D721Med (cell line): ENCODE results near the gene GALNT12.

Experiments
- DNase-seq: peaks from one replicate; pipeline ENCODE4 v3.0.0; 2011; ENCODE audit warnings: low spot score; ENCODE audit not compliant: insufficient read length
- FAIRE-seq: peaks from 2 replicates; lab custom pipeline; 2011; peaks lifted over from hg19 to GRCh38; lab: Jason Lieb, UNC
- CTCF ChIP-seq: IDR thresholded peaks from 2 replicates; pipeline ENCODE4 v1.5.1; 2012; ENCODE audit warnings: mild to moderate bottlenecking, control low read depth; ENCODE audit not compliant: insufficient read depth; ENCODE audit errors: missing control alignments

Gene GALNT12

GRCh38 chr9:98807070-98807813, at the start of gene GALNT12:
Gene GALNT12, plus strand, starts transcription at chr9:98807670. Its CDS starts 29 bp downstream, at chr9:98807699.
- FAIRE-seq (no peak), DNase-seq (peak; percentile 48)
- TF ChIP-seq CTCF: no peak

- FAIRE-seq: peak; percentile 69
- no peak for TF ChIP-seq CTCF
- no peak for DNase-seq
Observed at GRCh38 chr9:98760231-98760630, 47.2 kb upstream of the GALNT12 start.

GRCh38 chr9:98763986-98764745, 43.3 kb upstream of the GALNT12 start:
- TF ChIP-seq CTCF: no peak
- DNase-seq: no peak
- no peak for FAIRE-seq

- no peak for TF ChIP-seq CTCF
- FAIRE-seq (no peak), DNase-seq (no peak)
Observed at GRCh38 chr9:98765256-98765655, 42.2 kb upstream of the GALNT12 start.

- no peak for DNase-seq
Observed at GRCh38 chr9:98766586-98766985, 40.9 kb upstream of the GALNT12 start.

GRCh38 chr9:98767196-98767595, 40.3 kb upstream of the GALNT12 start:
- no peak for DNase-seq
- TF ChIP-seq CTCF: no peak

More at GRCh38 chr9:98766586-98766985, 40.9 kb upstream of the GALNT12 start:
- no peak for TF ChIP-seq CTCF
- FAIRE-seq: no peak

More at GRCh38 chr9:98767196-98767595, 40.3 kb upstream of the GALNT12 start:
- FAIRE-seq: no peak
